ENCODE data around the gene JAZF1.

Gene JAZF1

DNA sequence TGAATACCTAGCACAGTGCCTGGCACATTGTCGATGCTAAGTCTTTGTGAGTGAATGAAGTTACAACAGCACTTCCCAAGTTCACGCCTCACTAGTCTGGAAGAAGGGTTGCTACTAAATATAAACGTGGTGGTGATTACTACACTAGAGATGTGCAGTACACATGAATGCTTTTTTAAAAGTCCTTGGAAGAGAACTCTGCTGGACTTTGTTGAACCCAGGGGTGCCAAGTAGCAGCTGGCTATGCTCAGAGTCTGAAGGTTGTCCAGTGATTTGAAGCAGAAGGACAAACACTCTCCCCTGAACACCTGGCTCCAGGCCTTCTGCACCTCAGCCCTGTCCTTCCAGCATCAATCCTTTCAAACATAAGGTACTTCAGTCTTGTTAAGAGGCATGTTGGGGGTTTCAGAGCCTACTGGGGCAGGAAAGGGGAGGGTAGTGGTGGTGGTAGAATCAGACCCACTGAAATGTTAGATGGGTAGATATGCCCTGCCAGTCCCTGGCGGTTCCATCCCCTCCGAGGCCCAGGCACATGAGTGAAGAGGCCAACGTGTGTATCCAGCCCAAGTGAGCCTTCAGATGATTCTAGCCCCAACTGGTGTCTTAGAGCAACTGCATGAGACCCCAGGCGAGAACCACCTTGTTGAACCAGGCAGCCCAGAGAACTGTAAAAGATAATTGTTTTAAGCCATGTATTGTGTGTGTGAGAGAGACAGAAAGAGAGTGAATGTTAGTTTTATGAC, 346.2 kb downstream of the JAZF1 start:
- Histone ChIP-seq H3K27ac (ENCODE audit: insufficient read depth in 1 of 2, low read depth in 1 of 2, low read length in 2 of 2, poor library complexity in 1 of 2, severe bottlenecking in 2 of 2) (no peak overlapping the region), H3K4me1 (ENCODE audit: control extremely low read depth in 1 of 4, control insufficient read depth in 4 of 4, insufficient read depth in 4 of 4, low read length in 3 of 4) (no peaks in the 10 kb centered on the region), H3K27me3 (replicated peaks in 2 of 5; ENCODE audit: control insufficient read depth in 4 of 5, insufficient read depth in 5 of 5, low read length in 4 of 5) (no peaks in the 10 kb centered on the region), H3K4me3 (ENCODE audit: control insufficient read depth in 1 of 7, extremely low read depth in 1 of 7, insufficient read depth in 4 of 7, low read depth in 2 of 7, low read length in 6 of 7) (no peak overlapping the region), H3K36me3 (ENCODE audit: control insufficient read depth in 4 of 4, insufficient read depth in 4 of 4, low read length in 3 of 4) (peaks cover 4 to 8% (median 6%) of the 10 kb centered on the region in 4 experiments), H3K9me3 (ENCODE audit: control extremely low read depth in 1 of 5, control insufficient read depth in 4 of 5, insufficient read depth in 2 of 5, low read depth in 1 of 5, low read length in 4 of 5) (no peaks in the 10 kb centered on the region)
- POLR2A ChIA-PET: no interaction called here
- DNase-seq: no peak
- WGBS (ENCODE audit: insufficient coverage): 100% methylated on average over 4 of the region's 7 CpGs
- CTCF ChIA-PET: no interaction called here

DNA sequence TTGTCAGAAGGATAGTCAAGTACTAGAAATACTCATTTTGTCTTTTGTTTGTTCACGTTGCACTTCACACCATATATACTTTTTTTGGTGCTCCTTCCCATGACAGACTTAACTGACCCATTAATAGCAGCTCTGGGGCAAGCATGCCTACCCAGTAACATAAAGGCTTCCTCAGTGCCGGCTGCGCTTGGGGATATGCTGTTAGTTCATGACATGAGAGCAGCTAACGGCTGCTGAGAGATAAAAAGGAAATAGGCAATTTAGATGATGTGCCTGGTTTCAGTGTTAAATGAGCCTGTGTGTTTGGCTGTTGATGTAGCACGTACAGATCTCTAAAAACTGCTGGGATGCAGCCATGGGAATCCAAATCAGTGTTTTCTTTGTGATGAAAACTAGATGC, 354.2 kb downstream of the JAZF1 start:
- no peak for DNase-seq
- no peaks in the 10 kb centered on the region for H3K27me3 ChIP-seq (replicated peaks in 2 of 5; ENCODE audit: control insufficient read depth in 4 of 5, insufficient read depth in 5 of 5, low read length in 4 of 5)
- ChIA-PET POLR2A (no interaction called here), CTCF (no interaction called here)
- no peaks in the 10 kb centered on the region for H3K9me3 ChIP-seq (ENCODE audit: control extremely low read depth in 1 of 5, control insufficient read depth in 4 of 5, insufficient read depth in 2 of 5, low read depth in 1 of 5, low read length in 4 of 5)
- no peak overlapping the region for H3K27ac ChIP-seq (ENCODE audit: insufficient read depth in 1 of 2, low read depth in 1 of 2, low read length in 2 of 2, poor library complexity in 1 of 2, severe bottlenecking in 2 of 2)
- no peak overlapping the region for H3K4me3 ChIP-seq (ENCODE audit: control insufficient read depth in 1 of 7, extremely low read depth in 1 of 7, insufficient read depth in 4 of 7, low read depth in 2 of 7, low read length in 6 of 7)
- peaks cover 7 to 21% (median 13%) of the 10 kb centered on the region in 4 experiments for H3K36me3 ChIP-seq (ENCODE audit: control insufficient read depth in 4 of 4, insufficient read depth in 4 of 4, low read length in 3 of 4)
- H3K4me1 ChIP-seq (ENCODE audit: control extremely low read depth in 1 of 4, control insufficient read depth in 4 of 4, insufficient read depth in 4 of 4, low read length in 3 of 4): no peaks in the 10 kb centered on the region
- 83% methylated on average over 4 of the region's 5 CpGs for WGBS (ENCODE audit: insufficient coverage)

DNA sequence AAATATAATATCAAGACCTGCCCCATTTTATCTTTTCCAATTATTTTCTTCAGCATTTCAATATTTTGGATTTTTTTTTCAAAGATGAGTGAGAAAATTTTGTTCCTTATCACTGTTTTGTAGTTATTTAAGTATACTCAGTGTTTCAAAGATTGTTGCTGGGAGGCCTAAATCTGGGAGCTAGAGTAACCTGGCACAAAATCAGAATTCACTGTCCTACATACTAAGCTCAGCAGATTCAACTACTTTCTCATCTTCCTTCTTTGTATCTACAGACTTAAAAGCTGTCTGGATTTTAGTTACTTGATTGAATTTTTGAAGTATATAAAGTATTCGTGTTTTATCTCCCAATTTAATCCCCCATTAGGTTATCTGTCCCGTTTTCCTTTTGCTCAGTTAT, 354.7 kb downstream of the JAZF1 start:
- DNase-seq: no peak
- H3K4me1 ChIP-seq (ENCODE audit: control extremely low read depth in 1 of 4, control insufficient read depth in 4 of 4, insufficient read depth in 4 of 4, low read length in 3 of 4): no peaks in the 10 kb centered on the region
- WGBS (ENCODE audit: insufficient coverage): no CpG with 5 or more reads among the region's 2 CpGs
- no peak overlapping the region for H3K27ac ChIP-seq (ENCODE audit: insufficient read depth in 1 of 2, low read depth in 1 of 2, low read length in 2 of 2, poor library complexity in 1 of 2, severe bottlenecking in 2 of 2)
- peaks cover 7 to 21% (median 13%) of the 10 kb centered on the region in 4 experiments for H3K36me3 ChIP-seq (ENCODE audit: control insufficient read depth in 4 of 4, insufficient read depth in 4 of 4, low read length in 3 of 4)
- no peak overlapping the region for H3K4me3 ChIP-seq (ENCODE audit: control insufficient read depth in 1 of 7, extremely low read depth in 1 of 7, insufficient read depth in 4 of 7, low read depth in 2 of 7, low read length in 6 of 7)
- ChIA-PET CTCF (no interaction called here), POLR2A (no interaction called here)
- no peaks in the 10 kb centered on the region for H3K27me3 ChIP-seq (replicated peaks in 2 of 5; ENCODE audit: control insufficient read depth in 4 of 5, insufficient read depth in 5 of 5, low read length in 4 of 5)
- no peaks in the 10 kb centered on the region for H3K9me3 ChIP-seq (ENCODE audit: control extremely low read depth in 1 of 5, control insufficient read depth in 4 of 5, insufficient read depth in 2 of 5, low read depth in 1 of 5, low read length in 4 of 5)

DNA sequence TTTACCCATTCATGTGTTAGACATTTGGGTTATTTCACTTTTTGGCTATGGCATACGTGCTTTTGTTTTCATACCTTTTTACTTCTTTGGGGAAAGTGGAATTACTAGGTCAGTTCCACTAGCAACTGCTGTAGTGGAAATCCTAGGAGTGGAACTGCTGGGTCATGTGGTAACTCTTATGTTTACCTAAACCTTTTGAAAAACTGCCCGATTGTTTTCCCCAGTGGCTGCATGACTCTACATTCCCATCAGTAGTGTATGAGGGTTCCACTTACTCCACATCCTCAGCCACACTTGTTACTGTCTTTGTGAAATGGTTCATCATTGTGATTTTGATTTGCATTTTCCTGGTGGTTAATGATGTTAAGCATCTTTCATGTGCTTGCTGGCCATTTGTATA, 358.4 kb downstream of the JAZF1 start:
- POLR2A ChIA-PET: no interaction called here
- no CpG with 5 or more reads among the region's 2 CpGs for WGBS (ENCODE audit: insufficient coverage)

DNA sequence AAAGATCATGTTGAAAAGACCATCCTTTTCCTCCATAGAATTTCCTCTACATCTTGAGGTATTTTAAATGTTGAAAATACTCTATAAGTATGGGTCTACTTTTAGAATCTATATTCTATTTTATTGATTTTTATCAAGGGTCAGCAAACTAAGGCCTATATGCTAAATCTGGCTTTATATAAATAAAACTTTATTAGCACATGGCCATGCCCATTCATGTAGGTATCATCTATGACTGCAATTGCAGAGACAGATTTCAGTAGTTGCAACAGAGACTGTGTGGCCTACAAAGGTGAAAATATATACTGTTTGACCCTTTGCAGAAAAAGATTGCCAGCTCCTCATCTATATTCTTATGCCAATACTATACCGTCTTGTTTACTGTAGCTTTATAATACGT, 367.9 kb downstream of the JAZF1 start:
- ChIA-PET POLR2A (interaction anchor here (0.6 kb wide), 1 partner anchor 387 kb away, joined by 3 read pairs; no protein-coding TSS in a partner anchor), CTCF (no interaction called here)
- WGBS (ENCODE audit: insufficient coverage): 94% methylated on average over 2 of the region's 2 CpGs
- H3K4me3 ChIP-seq (ENCODE audit: control insufficient read depth in 1 of 7, extremely low read depth in 1 of 7, insufficient read depth in 4 of 7, low read depth in 2 of 7, low read length in 6 of 7): no peak overlapping the region
- no peak for DNase-seq
- peaks cover 0 to 3% (median 0%) of the 10 kb centered on the region in 4 experiments for H3K4me1 ChIP-seq (ENCODE audit: control extremely low read depth in 1 of 4, control insufficient read depth in 4 of 4, insufficient read depth in 4 of 4, low read length in 3 of 4)
- H3K9me3 ChIP-seq (ENCODE audit: control extremely low read depth in 1 of 5, control insufficient read depth in 4 of 5, insufficient read depth in 2 of 5, low read depth in 1 of 5, low read length in 4 of 5): no peaks in the 10 kb centered on the region
- H3K36me3 ChIP-seq (ENCODE audit: control insufficient read depth in 4 of 4, insufficient read depth in 4 of 4, low read length in 3 of 4): peaks cover 0 to 17% (median 8%) of the 10 kb centered on the region in 4 experiments
- no peaks in the 10 kb centered on the region for H3K27me3 ChIP-seq (replicated peaks in 2 of 5; ENCODE audit: control insufficient read depth in 4 of 5, insufficient read depth in 5 of 5, low read length in 4 of 5)
- H3K27ac ChIP-seq (ENCODE audit: insufficient read depth in 1 of 2, low read depth in 1 of 2, low read length in 2 of 2, poor library complexity in 1 of 2, severe bottlenecking in 2 of 2): no peak overlapping the region

More for the DNA sequence above, 358.4 kb downstream of the JAZF1 start:
- CTCF ChIA-PET: no interaction called here
- DNase-seq: no peak
- Histone ChIP-seq H3K36me3 (ENCODE audit: control insufficient read depth in 4 of 4, insufficient read depth in 4 of 4, low read length in 3 of 4) (peaks cover 15 to 23% (median 19%) of the 10 kb centered on the region in 4 experiments), H3K4me1 (ENCODE audit: control extremely low read depth in 1 of 4, control insufficient read depth in 4 of 4, insufficient read depth in 4 of 4, low read length in 3 of 4) (no peaks in the 10 kb centered on the region), H3K9me3 (ENCODE audit: control extremely low read depth in 1 of 5, control insufficient read depth in 4 of 5, insufficient read depth in 2 of 5, low read depth in 1 of 5, low read length in 4 of 5) (no peaks in the 10 kb centered on the region), H3K27ac (ENCODE audit: insufficient read depth in 1 of 2, low read depth in 1 of 2, low read length in 2 of 2, poor library complexity in 1 of 2, severe bottlenecking in 2 of 2) (no peak overlapping the region), H3K4me3 (ENCODE audit: control insufficient read depth in 1 of 7, extremely low read depth in 1 of 7, insufficient read depth in 4 of 7, low read depth in 2 of 7, low read length in 6 of 7) (no peak overlapping the region), H3K27me3 (replicated peaks in 2 of 5; ENCODE audit: control insufficient read depth in 4 of 5, insufficient read depth in 5 of 5, low read length in 4 of 5) (no peaks in the 10 kb centered on the region)

DNA sequence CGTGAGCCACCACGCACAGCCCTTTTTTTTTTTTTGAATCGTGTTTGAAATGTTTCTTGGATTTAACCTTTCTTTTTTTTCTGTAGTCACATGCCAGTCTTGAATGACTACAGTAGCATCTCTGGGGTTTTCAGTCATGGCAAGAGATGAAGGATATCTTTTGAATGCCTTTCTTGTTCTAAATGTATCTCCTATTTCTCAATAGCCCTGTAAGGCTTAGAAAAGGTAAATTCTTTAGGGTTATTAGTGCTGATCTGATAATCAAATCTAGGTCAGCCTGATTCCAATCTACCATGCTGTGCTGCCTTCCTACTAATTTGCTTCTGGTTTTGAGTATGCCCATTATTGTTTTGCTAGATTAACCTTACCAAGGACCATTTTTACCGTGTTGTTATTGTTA, 370.4 kb downstream of the JAZF1 start:
- Histone ChIP-seq H3K4me1 (ENCODE audit: control extremely low read depth in 1 of 4, control insufficient read depth in 4 of 4, insufficient read depth in 4 of 4, low read length in 3 of 4) (peaks cover 0 to 3% (median 0%) of the 10 kb centered on the region in 4 experiments), H3K4me3 (ENCODE audit: control insufficient read depth in 1 of 7, extremely low read depth in 1 of 7, insufficient read depth in 4 of 7, low read depth in 2 of 7, low read length in 6 of 7) (no peak overlapping the region), H3K27ac (ENCODE audit: insufficient read depth in 1 of 2, low read depth in 1 of 2, low read length in 2 of 2, poor library complexity in 1 of 2, severe bottlenecking in 2 of 2) (no peak overlapping the region), H3K36me3 (ENCODE audit: control insufficient read depth in 4 of 4, insufficient read depth in 4 of 4, low read length in 3 of 4) (peaks cover 3 to 12% (median 6%) of the 10 kb centered on the region in 4 experiments), H3K27me3 (replicated peaks in 2 of 5; ENCODE audit: control insufficient read depth in 4 of 5, insufficient read depth in 5 of 5, low read length in 4 of 5) (no peaks in the 10 kb centered on the region), H3K9me3 (ENCODE audit: control extremely low read depth in 1 of 5, control insufficient read depth in 4 of 5, insufficient read depth in 2 of 5, low read depth in 1 of 5, low read length in 4 of 5) (no peaks in the 10 kb centered on the region)
- POLR2A ChIA-PET: no interaction called here
- CTCF ChIA-PET: interaction anchor here (1.2 kb wide), 1 partner anchor 287 kb away, joined by 3 read pairs; no protein-coding TSS in a partner anchor
- no peak for DNase-seq
- 89% methylated on average over 1 of the region's 4 CpGs for WGBS (ENCODE audit: insufficient coverage)

DNA sequence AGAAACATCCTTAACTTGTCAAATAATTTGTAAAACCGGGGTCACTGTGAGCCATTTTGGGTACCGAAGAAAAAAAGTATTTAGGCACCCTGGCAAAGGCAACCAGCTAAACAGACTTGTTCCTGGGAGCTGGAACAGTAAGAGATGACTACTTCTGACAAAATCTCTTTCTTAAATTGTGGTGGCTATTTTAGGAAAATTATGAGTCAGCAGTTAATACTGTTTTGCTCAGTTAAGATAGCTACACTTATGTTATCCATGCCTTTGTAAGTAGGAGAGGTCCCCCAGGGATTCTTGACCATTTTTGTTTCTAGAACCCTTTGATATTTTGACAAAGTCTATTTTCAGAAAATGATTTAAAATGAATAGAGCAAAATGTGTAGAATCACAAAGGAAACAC, 372.0 kb downstream of the JAZF1 start:
- POLR2A ChIA-PET: no interaction called here
- no peak overlapping the region for H3K4me3 ChIP-seq (ENCODE audit: control insufficient read depth in 1 of 7, extremely low read depth in 1 of 7, insufficient read depth in 4 of 7, low read depth in 2 of 7, low read length in 6 of 7)
- H3K27me3 ChIP-seq (replicated peaks in 2 of 5; ENCODE audit: control insufficient read depth in 4 of 5, insufficient read depth in 5 of 5, low read length in 4 of 5): no peaks in the 10 kb centered on the region
- H3K4me1 ChIP-seq (ENCODE audit: control extremely low read depth in 1 of 4, control insufficient read depth in 4 of 4, insufficient read depth in 4 of 4, low read length in 3 of 4): peaks cover 0 to 3% (median 0%) of the 10 kb centered on the region in 4 experiments
- CTCF ChIA-PET: interaction anchor here (1.3 kb wide), 1 partner anchor 112 kb away, joined by 3 read pairs; no protein-coding TSS in a partner anchor
- H3K9me3 ChIP-seq (ENCODE audit: control extremely low read depth in 1 of 5, control insufficient read depth in 4 of 5, insufficient read depth in 2 of 5, low read depth in 1 of 5, low read length in 4 of 5): no peaks in the 10 kb centered on the region
- no peak for DNase-seq
- WGBS (ENCODE audit: insufficient coverage): 100% methylated on average over 2 of the region's 2 CpGs
- peaks cover 3 to 14% (median 7%) of the 10 kb centered on the region in 4 experiments for H3K36me3 ChIP-seq (ENCODE audit: control insufficient read depth in 4 of 4, insufficient read depth in 4 of 4, low read length in 3 of 4)
- no peak overlapping the region for H3K27ac ChIP-seq (ENCODE audit: insufficient read depth in 1 of 2, low read depth in 1 of 2, low read length in 2 of 2, poor library complexity in 1 of 2, severe bottlenecking in 2 of 2)
